Parietal lobe (tissue), 2 donors: ENCODE results near the gene ANKRD1. TPM values are rescaled to one million over a fixed set of nuclear protein-coding genes. Genes with fewer than 3 reads are reported as not detected.

Experiments
- small RNA-seq: library from RNA; depleted of rRNA; stranded (forward); fragments of <200 nt; gene quantifications from one replicate; pipeline ENCODE3, GENCODE V24; 2014; ENCODE audit warnings: low replicate concordance
- total RNA-seq: library from RNA; depleted of rRNA; stranded (reverse); fragments of >200 nt; gene quantifications from one replicate; pipeline ENCODE4 v1.2.3, GENCODE V29; 2014

The ANKRD1 gene
- not detected for total RNA-seq

GRCh38 chr10:90920986-90921666, at the start of gene ANKRD1:
Gene ANKRD1, minus strand, starts transcription at chr10:90921087. Its CDS starts 60 bp downstream, at chr10:90921027.

GRCh38 chr10:90871766-90872647, 48.9 kb downstream of the ANKRD1 start, which contains the start of gene RPP30:
Gene RPP30, plus strand, starts transcription at chr10:90871974. Its CDS starts 13 bp downstream, at chr10:90871987.

Small RNAs within 50 kb of the gene (small RNA-seq; reads per million reads assigned to genes)
- not detected for gene RF00019
- gene RNU6-740P, result not detected

Other genes with a start within 250 kb of the ANKRD1 start
- gene HTR7, start 63.0 kb downstream of the ANKRD1 start, total RNA-seq, result 16.3 TPM
- gene RPP30, start 49.1 kb downstream of the ANKRD1 start, total RNA-seq, result 57.0 TPM